Measurements from ENCODE around the gene GFRA1. TPM values are rescaled to one million over a fixed set of nuclear protein-coding genes. Genes with fewer than 3 reads are reported as not detected.
A peak's percentile ranks its signal among the peaks of the same experiment; 100 is the strongest.

GFRA1 gene
- total RNA-seq, 1 donor from 2014 or later: 14.0 TPM

- no peak for DNase-seq (ENCODE audit: low spot score)
- H3K4me3 ChIP-seq: no peak overlapping the region
- H3K4me2 ChIP-seq: no peak overlapping the region
- H3F3A ChIP-seq (ENCODE audit: low read depth): no peaks in the 10 kb centered on the region
- Mint-ChIP-seq H3K4me1 (peaks cover 13% of the 10 kb centered on the region), H3K4me3 (no peak overlapping the region), H3K36me3 (no peaks in the 10 kb centered on the region), H3K9me3 (no peaks in the 10 kb centered on the region), H3K27ac (peak overlapping the region; percentile 63), H3K27me3 (ENCODE audit: insufficient read depth, low read depth) (peaks cover 4% of the 10 kb centered on the region)
- TF ChIP-seq EZH2 (IDR thresholded peaks at IDR 0.05): no peak
- no peak for TF ChIP-seq CTCF (IDR thresholded peaks at IDR 0.05)
- no peak for TF ChIP-seq EZH2phosphoT487 (IDR thresholded peaks at IDR 0.05)
- H3K27ac ChIP-seq: no peak overlapping the region
- H3K79me2 ChIP-seq (ENCODE audit: low read depth): no peaks in the 10 kb centered on the region
- H3K9ac ChIP-seq: no peak overlapping the region
- no peaks in the 10 kb centered on the region for H3K36me3 ChIP-seq
- H3K27me3 ChIP-seq: no peaks in the 10 kb centered on the region
- H4K20me1 ChIP-seq (ENCODE audit: low read depth): no peaks in the 10 kb centered on the region
- H3K9me3 ChIP-seq (ENCODE audit: low read depth): no peaks in the 10 kb centered on the region
- H2AFZ ChIP-seq (replicated peaks): no peak overlapping the region
- peaks cover 8% of the 10 kb centered on the region for H3K4me1 ChIP-seq
These were observed 192.5 kb downstream of the GFRA1 start for GRCh38 chr10:116080553-116080952.

DNA sequence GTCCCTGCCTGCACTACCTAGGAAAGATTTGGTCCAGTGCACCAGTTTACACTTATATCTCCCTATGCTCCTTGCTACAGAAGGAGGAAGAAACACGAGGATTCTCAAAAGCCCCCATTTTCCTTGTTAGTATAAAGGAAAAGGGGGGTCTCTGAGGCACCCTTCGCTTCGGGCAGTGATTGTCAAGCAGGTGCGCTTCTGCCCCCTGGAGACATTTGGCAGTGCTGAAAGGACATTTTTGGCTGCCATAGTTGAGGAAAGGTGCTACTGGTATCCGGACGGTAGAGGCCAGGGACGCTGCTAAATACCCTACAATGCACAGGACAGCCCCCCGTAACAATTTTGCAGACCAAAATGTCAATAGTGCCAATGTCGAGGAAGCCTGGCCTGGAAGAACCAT, 193.7 kb downstream of the GFRA1 start:
- DNase-seq (ENCODE audit: low spot score): no peak
- Mint-ChIP-seq H3K27ac (no peak overlapping the region), H3K4me1 (peaks cover 13% of the 10 kb centered on the region), H3K36me3 (no peaks in the 10 kb centered on the region), H3K9me3 (no peaks in the 10 kb centered on the region), H3K4me3 (no peak overlapping the region), H3K27me3 (ENCODE audit: insufficient read depth, low read depth) (peaks cover 8% of the 10 kb centered on the region)
- no peak overlapping the region for H3K27ac ChIP-seq
- no peaks in the 10 kb centered on the region for H3K27me3 ChIP-seq
- no peak overlapping the region for H2AFZ ChIP-seq (replicated peaks)
- H3K4me3 ChIP-seq: no peak overlapping the region
- TF ChIP-seq CTCF (IDR thresholded peaks at IDR 0.05): peak; percentile 15
- TF ChIP-seq EZH2phosphoT487 (IDR thresholded peaks at IDR 0.05): no peak
- no peak overlapping the region for H3K4me2 ChIP-seq
- no peaks in the 10 kb centered on the region for H3F3A ChIP-seq (ENCODE audit: low read depth)
- H3K4me1 ChIP-seq: peaks cover 8% of the 10 kb centered on the region
- no peaks in the 10 kb centered on the region for H3K79me2 ChIP-seq (ENCODE audit: low read depth)
- no peaks in the 10 kb centered on the region for H3K36me3 ChIP-seq
- H3K9me3 ChIP-seq (ENCODE audit: low read depth): no peaks in the 10 kb centered on the region
- no peaks in the 10 kb centered on the region for H4K20me1 ChIP-seq (ENCODE audit: low read depth)
- H3K9ac ChIP-seq: no peak overlapping the region

GRCh38 chr10:116076621-116077020, 196.4 kb downstream of the GFRA1 start:
- Histone ChIP-seq H3K4me3 (no peak overlapping the region), H3K27me3 (no peaks in the 10 kb centered on the region), H3K9ac (no peak overlapping the region), H2AFZ (replicated peaks) (no peak overlapping the region), H3K27ac (no peak overlapping the region), H3F3A (ENCODE audit: low read depth) (no peaks in the 10 kb centered on the region), H3K4me2 (no peak overlapping the region), H3K36me3 (no peaks in the 10 kb centered on the region), H3K9me3 (ENCODE audit: low read depth) (no peaks in the 10 kb centered on the region), H3K79me2 (ENCODE audit: low read depth) (no peaks in the 10 kb centered on the region), H4K20me1 (ENCODE audit: low read depth) (no peaks in the 10 kb centered on the region), H3K4me1 (peaks cover 8% of the 10 kb centered on the region)
- Mint-ChIP-seq H3K27me3 (ENCODE audit: insufficient read depth, low read depth) (peaks cover 4% of the 10 kb centered on the region), H3K4me1 (peaks cover 17% of the 10 kb centered on the region), H3K27ac (no peak overlapping the region), H3K36me3 (no peaks in the 10 kb centered on the region), H3K9me3 (no peaks in the 10 kb centered on the region), H3K4me3 (no peak overlapping the region)
- TF ChIP-seq CTCF (IDR thresholded peaks at IDR 0.05) (no peak), EZH2phosphoT487 (IDR thresholded peaks at IDR 0.05) (no peak), EZH2 (IDR thresholded peaks at IDR 0.05) (no peak)
- no peak for DNase-seq (ENCODE audit: low spot score)
